Measurements from ENCODE around the gene BARD1.
A peak's percentile ranks its signal among the peaks of the same experiment; 100 is the strongest.

The BARD1 gene

GRCh38 chr2:214710729-214711128 is 98.8 kb downstream of the BARD1 start:
- no peaks in the 10 kb centered on the region for H3K79me1 ChIP-seq (ENCODE audit: low read depth, low read length)
- H2AFZ ChIP-seq (ENCODE audit: low read length): no peak overlapping the region
- H3K36me3 ChIP-seq (replicated peaks in 1 of 2; ENCODE audit: control insufficient read depth in 2 of 2, insufficient read depth in 2 of 2, low read length in 2 of 2): no peaks in the 10 kb centered on the region
- H4K8ac ChIP-seq (ENCODE audit: low read depth, low read length): no peak overlapping the region
- no peak overlapping the region for H2BK5ac ChIP-seq (ENCODE audit: low read length)
- H4K91ac ChIP-seq (ENCODE audit: low read depth, low read length, poor library complexity): no peak overlapping the region
- H2AK5ac ChIP-seq (ENCODE audit: low read depth, low read length): no peak overlapping the region
- no peak overlapping the region for H3K4ac ChIP-seq (ENCODE audit: low read length)
- no CpG with 5 or more reads among the region's 2 CpGs for WGBS, 2 donors (ENCODE audit: extremely low coverage in 2 of 2, insufficient read length in 2 of 2, insufficient replicate concordance in 1 of 2)
- peaks cover 0 to 7% of the 10 kb centered on the region in 2 donors for H3K4me1 ChIP-seq (ENCODE audit: control insufficient read depth in 2 of 2, insufficient read depth in 1 of 2, low read depth in 1 of 2, low read length in 2 of 2)
- no peaks in the 10 kb centered on the region for H3K27me3 ChIP-seq (ENCODE audit: control insufficient read depth in 3 of 3, insufficient read depth in 3 of 3, low read depth in 1 of 3, low read length in 3 of 3)
- H2BK120ac ChIP-seq (ENCODE audit: low read depth, low read length): no peak overlapping the region
- no peak overlapping the region for H3K4me3 ChIP-seq (ENCODE audit: low read length in 2 of 2)
- no peak overlapping the region for H3K4me2 ChIP-seq (ENCODE audit: insufficient read depth, low read length, poor library complexity, severe bottlenecking)
- no peak overlapping the region for H2BK12ac ChIP-seq (ENCODE audit: low read length)
- H3K9ac ChIP-seq (ENCODE audit: low read depth, low read length, poor library complexity): no peak overlapping the region
- no peak overlapping the region for H3K23ac ChIP-seq (ENCODE audit: low read depth, low read length, poor library complexity)
- H3K18ac ChIP-seq (ENCODE audit: low read length): no peak overlapping the region
- DNase-seq (ENCODE audit: low spot score): no peak
- H3K9me3 ChIP-seq (replicated peaks in 1 of 2; ENCODE audit: control insufficient read depth in 2 of 2, insufficient read depth in 1 of 2, low read depth in 1 of 2, low read length in 2 of 2): no peaks in the 10 kb centered on the region
- no peak overlapping the region for H3K14ac ChIP-seq (ENCODE audit: low read length)
- H2BK15ac ChIP-seq (ENCODE audit: low read length): no peak overlapping the region
- no peak overlapping the region for H3K27ac ChIP-seq (replicated peaks; ENCODE audit: low read length)

GRCh38 chr2:214706986-214707385 is 102.5 kb downstream of the BARD1 start:
- H3K4me3 ChIP-seq (ENCODE audit: low read length in 2 of 2): no peak overlapping the region
- H2BK12ac ChIP-seq (ENCODE audit: low read length): no peak overlapping the region

GRCh38 chr2:214699236-214699635 is 110.2 kb downstream of the BARD1 start:
- no peak overlapping the region for H2BK12ac ChIP-seq (ENCODE audit: low read length)
- no peak for DNase-seq (ENCODE audit: low spot score)
- no peak overlapping the region for H2BK120ac ChIP-seq (ENCODE audit: low read depth, low read length)
- H3K4me2 ChIP-seq (ENCODE audit: insufficient read depth, low read length, poor library complexity, severe bottlenecking): no peak overlapping the region
- no peak overlapping the region for H3K14ac ChIP-seq (ENCODE audit: low read length)
- H4K91ac ChIP-seq (ENCODE audit: low read depth, low read length, poor library complexity): no peak overlapping the region
- WGBS, 2 donors (ENCODE audit: extremely low coverage in 2 of 2, insufficient read length in 2 of 2, insufficient replicate concordance in 1 of 2): no CpG with 5 or more reads among the region's 2 CpGs
- no peak overlapping the region for H2AFZ ChIP-seq (ENCODE audit: low read length)
- H3K79me1 ChIP-seq (ENCODE audit: low read depth, low read length): no peaks in the 10 kb centered on the region
- no peak overlapping the region for H4K8ac ChIP-seq (ENCODE audit: low read depth, low read length)
- H2BK15ac ChIP-seq (ENCODE audit: low read length): no peak overlapping the region
- H3K36me3 ChIP-seq (replicated peaks in 1 of 2; ENCODE audit: control insufficient read depth in 2 of 2, insufficient read depth in 2 of 2, low read length in 2 of 2): no peaks in the 10 kb centered on the region
- no peaks in the 10 kb centered on the region for H3K27me3 ChIP-seq (ENCODE audit: control insufficient read depth in 3 of 3, insufficient read depth in 3 of 3, low read depth in 1 of 3, low read length in 3 of 3)
- H3K4ac ChIP-seq (ENCODE audit: low read length): no peak overlapping the region
- no peak overlapping the region for H3K27ac ChIP-seq (replicated peaks; ENCODE audit: low read length)
- no peak overlapping the region for H2BK5ac ChIP-seq (ENCODE audit: low read length)
- no peak overlapping the region for H3K23ac ChIP-seq (ENCODE audit: low read depth, low read length, poor library complexity)
- no peak overlapping the region for H3K18ac ChIP-seq (ENCODE audit: low read length)
- H3K4me3 ChIP-seq (ENCODE audit: low read length in 2 of 2): no peak overlapping the region
- no peaks in the 10 kb centered on the region for H3K4me1 ChIP-seq (ENCODE audit: control insufficient read depth in 2 of 2, insufficient read depth in 1 of 2, low read depth in 1 of 2, low read length in 2 of 2)
- H2AK5ac ChIP-seq (ENCODE audit: low read depth, low read length): no peak overlapping the region
- H3K9ac ChIP-seq (ENCODE audit: low read depth, low read length, poor library complexity): no peak overlapping the region
- no peaks in the 10 kb centered on the region for H3K9me3 ChIP-seq (replicated peaks in 1 of 2; ENCODE audit: control insufficient read depth in 2 of 2, insufficient read depth in 1 of 2, low read depth in 1 of 2, low read length in 2 of 2)

More at GRCh38 chr2:214706986-214707385, 102.5 kb downstream of the BARD1 start:
- H3K9me3 ChIP-seq (replicated peaks in 1 of 2; ENCODE audit: control insufficient read depth in 2 of 2, insufficient read depth in 1 of 2, low read depth in 1 of 2, low read length in 2 of 2): no peaks in the 10 kb centered on the region
- H3K4me2 ChIP-seq (ENCODE audit: insufficient read depth, low read length, poor library complexity, severe bottlenecking): no peak overlapping the region
- H2BK15ac ChIP-seq (ENCODE audit: low read length): no peak overlapping the region
- peaks cover 0 to 7% of the 10 kb centered on the region in 2 donors for H3K4me1 ChIP-seq (ENCODE audit: control insufficient read depth in 2 of 2, insufficient read depth in 1 of 2, low read depth in 1 of 2, low read length in 2 of 2)
- no peak overlapping the region for H2BK120ac ChIP-seq (ENCODE audit: low read depth, low read length)
- H3K23ac ChIP-seq (ENCODE audit: low read depth, low read length, poor library complexity): no peak overlapping the region
- H2BK5ac ChIP-seq (ENCODE audit: low read length): no peak overlapping the region
- no peak for DNase-seq (ENCODE audit: low spot score)
- H3K27me3 ChIP-seq (ENCODE audit: control insufficient read depth in 3 of 3, insufficient read depth in 3 of 3, low read depth in 1 of 3, low read length in 3 of 3): no peaks in the 10 kb centered on the region
- peak overlapping the region; percentile 52 for H2AFZ ChIP-seq (ENCODE audit: low read length)
- H3K4ac ChIP-seq (ENCODE audit: low read length): no peak overlapping the region
- no peak overlapping the region for H2AK5ac ChIP-seq (ENCODE audit: low read depth, low read length)
- no peak overlapping the region for H3K9ac ChIP-seq (ENCODE audit: low read depth, low read length, poor library complexity)
- no peak overlapping the region for H4K91ac ChIP-seq (ENCODE audit: low read depth, low read length, poor library complexity)
- no peak overlapping the region for H3K14ac ChIP-seq (ENCODE audit: low read length)
- WGBS, 2 donors (ENCODE audit: extremely low coverage in 2 of 2, insufficient read length in 2 of 2, insufficient replicate concordance in 1 of 2): no CpG with 5 or more reads among the region's 2 CpGs
- H3K18ac ChIP-seq (ENCODE audit: low read length): no peak overlapping the region
- H3K36me3 ChIP-seq (replicated peaks in 1 of 2; ENCODE audit: control insufficient read depth in 2 of 2, insufficient read depth in 2 of 2, low read length in 2 of 2): no peaks in the 10 kb centered on the region
- H3K79me1 ChIP-seq (ENCODE audit: low read depth, low read length): no peaks in the 10 kb centered on the region
- no peak overlapping the region for H3K27ac ChIP-seq (replicated peaks; ENCODE audit: low read length)
- no peak overlapping the region for H4K8ac ChIP-seq (ENCODE audit: low read depth, low read length)

GRCh38 chr2:214696681-214697080 is 112.8 kb downstream of the BARD1 start:
- Histone ChIP-seq H2BK12ac (ENCODE audit: low read length) (no peak overlapping the region), H3K9ac (ENCODE audit: low read depth, low read length, poor library complexity) (no peak overlapping the region), H3K79me1 (ENCODE audit: low read depth, low read length) (no peaks in the 10 kb centered on the region), H2BK15ac (ENCODE audit: low read length) (no peak overlapping the region), H3K27me3 (ENCODE audit: control insufficient read depth in 3 of 3, insufficient read depth in 3 of 3, low read depth in 1 of 3, low read length in 3 of 3) (no peaks in the 10 kb centered on the region), H3K9me3 (replicated peaks in 1 of 2; ENCODE audit: control insufficient read depth in 2 of 2, insufficient read depth in 1 of 2, low read depth in 1 of 2, low read length in 2 of 2) (no peaks in the 10 kb centered on the region), H3K4ac (ENCODE audit: low read length) (no peak overlapping the region), H3K18ac (ENCODE audit: low read length) (peak overlapping the region; percentile 28), H3K4me2 (ENCODE audit: insufficient read depth, low read length, poor library complexity, severe bottlenecking) (no peak overlapping the region), H2AFZ (ENCODE audit: low read length) (no peak overlapping the region), H3K4me3 (ENCODE audit: low read length in 2 of 2) (peak overlapping the region in 1 of 2 donors; percentile 59), H3K23ac (ENCODE audit: low read depth, low read length, poor library complexity) (peak overlapping the region; percentile 30), H2AK5ac (ENCODE audit: low read depth, low read length) (no peak overlapping the region), H3K27ac (replicated peaks; ENCODE audit: low read length) (no peak overlapping the region), H4K8ac (ENCODE audit: low read depth, low read length) (peak overlapping the region; percentile 89), H3K14ac (ENCODE audit: low read length) (no peak overlapping the region), H4K91ac (ENCODE audit: low read depth, low read length, poor library complexity) (no peak overlapping the region), H3K4me1 (ENCODE audit: control insufficient read depth in 2 of 2, insufficient read depth in 1 of 2, low read depth in 1 of 2, low read length in 2 of 2) (no peaks in the 10 kb centered on the region), H2BK5ac (ENCODE audit: low read length) (no peak overlapping the region), H3K36me3 (replicated peaks in 1 of 2; ENCODE audit: control insufficient read depth in 2 of 2, insufficient read depth in 2 of 2, low read length in 2 of 2) (no peaks in the 10 kb centered on the region), H2BK120ac (ENCODE audit: low read depth, low read length) (no peak overlapping the region)
- no peak for DNase-seq (ENCODE audit: low spot score)
